Tibial artery (tissue), 4 donors: ENCODE measurements around the gene HAPLN3.

ENCODE experiments used
- DNase-seq, 2 donors: peaks; one replicate each; pipeline ENCODE4 v3.0.0-alpha.2; 2019
- H3K27ac ChIP-seq, 2 donors: fragments of 200-600 bp; sonication (generic) in 1 of 2; 1 replicate in 1 of 2; 2 replicates in 1 of 2; pipeline ENCODE4 v1.5.1; 2018 to 2019; ENCODE audit warnings: mild to moderate bottlenecking in 1 of 2
- H3K27me3 ChIP-seq, 2 donors: fragments of 200-600 bp; sonication (generic) in 1 of 2; one replicate each; pipeline versions ENCODE4 v1.5.1 to v1.6.0; 2016 to 2019
- H3K36me3 ChIP-seq, 3 donors: fragments of 200-600 bp; sonication (generic) in 2 of 3; one replicate each; pipeline ENCODE4 v1.5.1; 2016 to 2019; ENCODE audit warnings: mild to moderate bottlenecking in 2 of 3
- H3K4me1 ChIP-seq, 4 donors: fragments of 200-600 bp; sonication (generic) in 2 of 4; 1 replicate in 3 of 4; 2 replicates in 1 of 4; pipeline ENCODE4 v1.5.1; 2016 to 2019
- H3K4me3 ChIP-seq, 2 donors: fragments of 200-600 bp; sonication (generic) in 1 of 2; 1 replicate in 1 of 2; 2 replicates in 1 of 2; pipeline ENCODE4 v1.5.1; 2018 to 2019; ENCODE audit warnings: mild to moderate bottlenecking in 2 of 2
- H3K9me3 ChIP-seq, 3 donors: fragments of 200-600 bp; sonication (generic) in 1 of 3; one replicate each; pipeline ENCODE4 v1.5.1; 2016 to 2019
- CTCF ChIP-seq, 2 experiments: fragments of 200-600 bp in 1 of 2; fragments of 450-650 bp in 1 of 2; IDR thresholded peaks; one replicate each; pipeline ENCODE4 v1.5.1; 2017 to 2019; ENCODE audit warnings: antibody characterized with exemption in 2 of 2, mild to moderate bottlenecking in 1 of 2, moderate library complexity in 1 of 2
- intact Hi-C: fragments of 100-400 bp; cut with DNase I; formaldehyde crosslinking; loops from one replicate; pipeline ENCODE4 v1.15.0; 2023; ENCODE audit warnings: low total_unique reads

Gene HAPLN3

GRCh38 chr15:88897456-88898194 lies 2.3 kb upstream of the HAPLN3 start:
- intact Hi-C loops = loop anchor here (10.0 kb wide), 1 partner anchor 347 kb away; the partner anchor contains the start of gene FANCI

GRCh38 chr15:88897142-88897455 lies 1.8 kb upstream of the HAPLN3 start:
- peaks cover 27 to 36% (median 35%) of the 10 kb centered on the region in 3 donors for H3K36me3 ChIP-seq
- peak overlapping the region in 1 of 2 donors; percentile 15 for H3K4me3 ChIP-seq
- H3K9me3 ChIP-seq = no peaks in the 10 kb centered on the region
- DNase-seq = no peak
- peaks cover 0 to 84% (median 65%) of the 10 kb centered on the region in 4 donors for H3K4me1 ChIP-seq
- intact Hi-C loops = loop anchor here (10.0 kb wide), 1 partner anchor 348 kb away; the partner anchor contains the start of gene FANCI
- no peaks in the 10 kb centered on the region for H3K27me3 ChIP-seq
- peak overlapping the region; percentile 78 to 87 for H3K27ac ChIP-seq
- TF ChIP-seq CTCF (IDR thresholded peaks at IDR 0.05) = no peak

More at GRCh38 chr15:88897456-88898194, 2.3 kb upstream of the HAPLN3 start:
- peak; percentile 82 to 95 for DNase-seq
- H3K4me3 ChIP-seq = peak overlapping the region in 1 of 2 donors; percentile 15
- TF ChIP-seq CTCF (IDR thresholded peaks at IDR 0.05) = peak; percentile 61 to 72
- H3K27me3 ChIP-seq = no peaks in the 10 kb centered on the region
- no peaks in the 10 kb centered on the region for H3K9me3 ChIP-seq
- H3K27ac ChIP-seq = peak overlapping the region; percentile 78 to 87
- peaks cover 0 to 85% (median 70%) of the 10 kb centered on the region in 4 donors for H3K4me1 ChIP-seq
- peaks cover 31 to 41% (median 41%) of the 10 kb centered on the region in 3 donors for H3K36me3 ChIP-seq

- intact Hi-C loops = loop anchor here (10.0 kb wide), 1 partner anchor 348 kb away; the partner anchor contains the start of gene FANCI
- no peak for DNase-seq
- Histone ChIP-seq H3K36me3 (peaks cover 22 to 30% (median 29%) of the 10 kb centered on the region in 3 donors), H3K9me3 (no peaks in the 10 kb centered on the region), H3K27ac (peak overlapping the region; percentile 78 to 87), H3K4me1 (peaks cover 0 to 78% (median 59%) of the 10 kb centered on the region in 4 donors), H3K27me3 (no peaks in the 10 kb centered on the region), H3K4me3 (no peak overlapping the region)
- TF ChIP-seq CTCF (IDR thresholded peaks at IDR 0.05) = no peak
These were observed 1.1 kb upstream of the HAPLN3 start for GRCh38 chr15:88896333-88897033.

GRCh38 chr15:88894348-88894818 lies 961 bp downstream of the HAPLN3 start:
- Histone ChIP-seq H3K27me3 (no peaks in the 10 kb centered on the region), H3K27ac (peak overlapping the region; percentile 78 to 87), H3K4me1 (peaks cover 0 to 57% (median 48%) of the 10 kb centered on the region in 4 donors), H3K36me3 (peaks cover 8 to 9% (median 9%) of the 10 kb centered on the region in 3 donors), H3K9me3 (no peaks in the 10 kb centered on the region), H3K4me3 (peak overlapping the region; percentile 61 to 82)
- intact Hi-C loops = loop anchor here (5.0 to 10.0 kb wide), 2 partner anchors 283 to 350 kb away; partner anchors contain the start of gene FANCI
- peak; percentile 57 to 86 for DNase-seq
- TF ChIP-seq CTCF (IDR thresholded peaks at IDR 0.05) = peak; percentile 80 to 81

- Histone ChIP-seq H3K27me3 (no peaks in the 10 kb centered on the region), H3K4me3 (no peak overlapping the region), H3K36me3 (peaks cover 0 to 7% (median 5%) of the 10 kb centered on the region in 3 donors), H3K4me1 (peaks cover 0 to 30% (median 23%) of the 10 kb centered on the region in 4 donors), H3K27ac (no peak overlapping the region), H3K9me3 (no peaks in the 10 kb centered on the region)
- TF ChIP-seq CTCF (IDR thresholded peaks at IDR 0.05) = no peak
- intact Hi-C loops = loop anchor here (5.0 to 10.0 kb wide), 2 partner anchors 286 to 353 kb away; partner anchors contain the start of gene FANCI
- no peak for DNase-seq
These were observed 3.6 kb downstream of the HAPLN3 start for GRCh38 chr15:88891540-88892254.
